Fibroblast of mammary gland (primary cell): ENCODE results near the gene FAM24B.
A peak's percentile ranks its signal among the peaks of the same experiment; 100 is the strongest.

ENCODE experiments used
- DNase-seq: peaks from one replicate; pipeline ENCODE4 v3.0.0-alpha.2; 2010; ENCODE audit warnings: low read depth
- H3K4me3 ChIP-seq: 2 replicates; pipeline ENCODE4 v1.5.1; 2011; ENCODE audit warnings: low read depth, mild to moderate bottlenecking, low read length, moderate library complexity; ENCODE audit not compliant: control insufficient read depth
- CTCF ChIP-seq: conservative IDR thresholded peaks from 2 replicates; pipeline ENCODE4 v1.5.1; 2011; ENCODE audit warnings: low read depth, low read length, inconsistent platforms; ENCODE audit not compliant: control insufficient read depth, insufficient read depth

FAM24B gene

GRCh38 chr10:122849090-122849489 is 30.3 kb downstream of the FAM24B start:
- TF ChIP-seq CTCF: no peak
- no peak overlapping the region for H3K4me3 ChIP-seq
- DNase-seq: no peak

- no peak overlapping the region for H3K4me3 ChIP-seq
- no peak for TF ChIP-seq CTCF
- DNase-seq: peak; percentile 20
These were observed 31.4 kb downstream of the FAM24B start for GRCh38 chr10:122847782-122848604.

- TF ChIP-seq CTCF: no peak
- no peak within 1 kb of the TSS for H3K4me3 ChIP-seq
- DNase-seq: no peak
These were observed 33.5 kb downstream of the FAM24B start, which contains the start of gene CUZD1 for GRCh38 chr10:122845783-122846332. TSS of gene CUZD1 (minus strand) at chr10:122845857. CDS start at chr10:122845843, 14 bp downstream.

- H3K4me3 ChIP-seq: no peak overlapping the region
- DNase-seq: no peak
- no peak for TF ChIP-seq CTCF
These were observed 35.2 kb downstream of the FAM24B start for GRCh38 chr10:122844146-122844545.

GRCh38 chr10:122841569-122841968 is 37.8 kb downstream of the FAM24B start:
- DNase-seq: no peak
- H3K4me3 ChIP-seq: no peak overlapping the region
- no peak for TF ChIP-seq CTCF

- DNase-seq: no peak
- no peak for TF ChIP-seq CTCF
- H3K4me3 ChIP-seq: no peak overlapping the region
These were observed 39.9 kb downstream of the FAM24B start for GRCh38 chr10:122839505-122839904.
